ENCODE results near the gene NXPH4. TPM values are rescaled to one million over a fixed set of nuclear protein-coding genes. Genes with fewer than 3 reads are reported as not detected.

The NXPH4 gene
- total RNA-seq, 4 donors from 2014 or later = 7.1 to 26.0 (median 18.3) TPM

DNA sequence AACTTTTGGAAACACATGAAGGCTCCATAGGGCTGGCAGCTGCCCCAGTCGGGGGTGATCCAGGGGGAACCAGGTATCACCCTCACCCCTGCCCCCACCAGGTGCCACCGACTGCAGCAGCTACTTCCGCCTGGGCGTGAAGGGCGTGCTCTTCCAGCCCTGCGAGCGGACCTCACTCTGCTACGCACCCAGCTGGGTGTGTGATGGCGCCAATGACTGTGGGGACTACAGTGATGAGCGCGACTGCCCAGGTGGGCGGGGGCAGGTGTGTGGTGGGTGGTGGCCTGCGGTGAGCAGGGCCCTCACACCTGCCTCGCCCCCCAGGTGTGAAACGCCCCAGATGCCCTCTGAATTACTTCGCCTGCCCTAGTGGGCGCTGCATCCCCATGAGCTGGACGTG is 22.3 kb upstream of the NXPH4 start:
- no peak overlapping the region for H3K4me3 ChIP-seq
- no peaks in the 10 kb centered on the region for H3K4me1 ChIP-seq
- TF ChIP-seq, protein P1, sequence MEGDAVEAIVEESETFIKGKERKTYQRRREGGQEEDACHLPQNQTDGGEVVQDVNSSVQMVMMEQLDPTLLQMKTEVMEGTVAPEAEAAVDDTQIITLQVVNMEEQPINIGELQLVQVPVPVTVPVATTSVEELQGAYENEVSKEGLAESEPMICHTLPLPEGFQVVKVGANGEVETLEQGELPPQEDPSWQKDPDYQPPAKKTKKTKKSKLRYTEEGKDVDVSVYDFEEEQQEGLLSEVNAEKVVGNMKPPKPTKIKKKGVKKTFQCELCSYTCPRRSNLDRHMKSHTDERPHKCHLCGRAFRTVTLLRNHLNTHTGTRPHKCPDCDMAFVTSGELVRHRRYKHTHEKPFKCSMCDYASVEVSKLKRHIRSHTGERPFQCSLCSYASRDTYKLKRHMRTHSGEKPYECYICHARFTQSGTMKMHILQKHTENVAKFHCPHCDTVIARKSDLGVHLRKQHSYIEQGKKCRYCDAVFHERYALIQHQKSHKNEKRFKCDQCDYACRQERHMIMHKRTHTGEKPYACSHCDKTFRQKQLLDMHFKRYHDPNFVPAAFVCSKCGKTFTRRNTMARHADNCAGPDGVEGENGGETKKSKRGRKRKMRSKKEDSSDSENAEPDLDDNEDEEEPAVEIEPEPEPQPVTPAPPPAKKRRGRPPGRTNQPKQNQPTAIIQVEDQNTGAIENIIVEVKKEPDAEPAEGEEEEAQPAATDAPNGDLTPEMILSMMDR (IDR thresholded peaks at IDR 0.05) = no peak
- TF ChIP-seq POLR2A (IDR thresholded peaks at IDR 0.05) (no peak), POLR2AphosphoS5 (IDR thresholded peaks at IDR 0.05) (no peak), EP300 (IDR thresholded peaks at IDR 0.05) (no peak)
- H3K27ac ChIP-seq = no peak overlapping the region
- H3K27me3 ChIP-seq = no peaks in the 10 kb centered on the region
- no peaks in the 10 kb centered on the region for H3K9me3 ChIP-seq
- WGBS = 87% methylated on average over 5 of the region's 18 CpGs
- no peak for DNase-seq (ENCODE audit: low spot score in 2 of 2)
- H3K36me3 ChIP-seq = peaks cover 100% of the 10 kb centered on the region

DNA sequence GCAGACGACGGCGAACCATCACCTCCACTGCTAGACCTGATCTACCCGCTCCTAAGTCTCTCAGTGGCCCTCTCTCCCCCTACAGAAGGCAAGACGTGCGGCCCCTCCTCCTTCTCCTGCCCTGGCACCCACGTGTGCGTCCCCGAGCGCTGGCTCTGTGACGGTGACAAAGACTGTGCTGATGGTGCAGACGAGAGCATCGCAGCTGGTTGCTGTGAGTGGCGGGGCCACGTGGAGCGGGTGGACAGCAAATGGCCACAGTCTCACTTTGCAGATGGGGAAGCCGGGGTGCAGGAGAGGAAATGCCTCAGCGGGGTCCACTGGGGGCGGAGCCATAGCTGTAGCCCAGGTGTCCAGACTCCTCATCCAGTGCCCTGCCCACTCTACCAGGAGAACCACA is 21.4 kb upstream of the NXPH4 start:
- H3K36me3 ChIP-seq = peaks cover 100% of the 10 kb centered on the region
- H3K27ac ChIP-seq = no peak overlapping the region
- TF ChIP-seq EP300 (IDR thresholded peaks at IDR 0.05) = no peak
- TF ChIP-seq, protein P1 (IDR thresholded peaks at IDR 0.05) = no peak
- TF ChIP-seq POLR2AphosphoS5 (IDR thresholded peaks at IDR 0.05) = no peak
- TF ChIP-seq POLR2A (IDR thresholded peaks at IDR 0.05) = no peak

DNA sequence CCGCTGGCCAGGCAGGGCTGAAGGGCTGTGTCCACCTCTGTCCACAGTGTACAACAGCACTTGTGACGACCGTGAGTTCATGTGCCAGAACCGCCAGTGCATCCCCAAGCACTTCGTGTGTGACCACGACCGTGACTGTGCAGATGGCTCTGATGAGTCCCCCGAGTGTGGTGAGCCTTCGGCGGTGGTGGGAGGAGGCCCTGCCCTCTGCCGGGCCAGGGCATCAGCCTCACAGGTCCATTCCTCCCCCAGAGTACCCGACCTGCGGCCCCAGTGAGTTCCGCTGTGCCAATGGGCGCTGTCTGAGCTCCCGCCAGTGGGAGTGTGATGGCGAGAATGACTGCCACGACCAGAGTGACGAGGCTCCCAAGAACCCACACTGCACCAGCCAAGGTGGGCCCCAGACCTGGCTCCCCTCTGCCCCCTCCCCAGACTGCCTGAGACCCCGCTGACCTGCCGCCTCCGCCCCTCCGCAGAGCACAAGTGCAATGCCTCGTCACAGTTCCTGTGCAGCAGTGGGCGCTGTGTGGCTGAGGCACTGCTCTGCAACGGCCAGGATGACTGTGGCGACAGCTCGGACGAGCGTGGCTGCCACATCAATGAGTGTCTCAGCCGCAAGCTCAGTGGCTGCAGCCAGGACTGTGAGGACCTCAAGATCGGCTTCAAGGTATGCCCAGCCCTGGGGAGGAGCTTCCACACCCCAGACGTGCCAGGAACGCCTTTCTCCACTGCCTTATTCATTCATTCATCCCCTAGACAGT is 20.8 kb upstream of the NXPH4 start:
- no peak overlapping the region for H3K4me3 ChIP-seq
- no peak for TF ChIP-seq POLR2A (IDR thresholded peaks at IDR 0.05)
- TF ChIP-seq, protein P1 (IDR thresholded peaks at IDR 0.05) = no peak
- no peak for TF ChIP-seq EP300 (IDR thresholded peaks at IDR 0.05)
- TF ChIP-seq POLR2AphosphoS5 (IDR thresholded peaks at IDR 0.05) = no peak
- peaks cover 100% of the 10 kb centered on the region for H3K36me3 ChIP-seq
- no peaks in the 10 kb centered on the region for H3K9me3 ChIP-seq
- DNase-seq (ENCODE audit: low spot score in 2 of 2) = no peak
- no peak overlapping the region for H3K27ac ChIP-seq
- H3K4me1 ChIP-seq = no peaks in the 10 kb centered on the region
- no peaks in the 10 kb centered on the region for H3K27me3 ChIP-seq
- WGBS = 79% methylated on average over 14 of the region's 34 CpGs

More for the DNA sequence above, 21.4 kb upstream of the NXPH4 start:
- Histone ChIP-seq H3K27me3 (no peaks in the 10 kb centered on the region), H3K4me1 (no peaks in the 10 kb centered on the region), H3K9me3 (no peaks in the 10 kb centered on the region), H3K4me3 (no peak overlapping the region)
- no peak for DNase-seq (ENCODE audit: low spot score in 2 of 2)
- WGBS = 93% methylated on average over 18 of the region's 19 CpGs

DNA sequence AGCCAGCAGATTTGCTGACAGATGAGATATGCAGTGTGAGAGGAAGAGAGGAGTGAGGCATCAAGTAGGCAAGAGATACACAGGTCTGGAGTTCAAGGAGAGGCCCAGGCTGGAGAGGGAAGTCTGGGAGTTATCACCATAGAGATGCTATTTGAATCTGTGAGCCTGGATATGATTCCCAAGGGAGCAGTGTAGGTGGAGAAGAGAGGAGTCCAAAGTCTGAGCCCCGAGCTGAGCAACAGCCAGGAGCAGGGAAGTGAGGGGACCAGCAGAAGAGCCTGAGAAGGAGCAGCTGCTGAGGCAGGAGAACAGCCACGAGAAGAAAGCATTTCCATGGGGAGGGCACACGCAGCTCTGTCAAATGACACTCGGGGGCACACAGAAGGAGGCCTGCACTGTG is 20.2 kb upstream of the NXPH4 start:
- TF ChIP-seq, protein P1 (IDR thresholded peaks at IDR 0.05) = no peak
- no peak for TF ChIP-seq POLR2AphosphoS5 (IDR thresholded peaks at IDR 0.05)
- no peak for TF ChIP-seq POLR2A (IDR thresholded peaks at IDR 0.05)
- TF ChIP-seq EP300 (IDR thresholded peaks at IDR 0.05) = no peak
- no peaks in the 10 kb centered on the region for H3K27me3 ChIP-seq
- 70% methylated on average over 4 of the region's 4 CpGs for WGBS
- no peaks in the 10 kb centered on the region for H3K9me3 ChIP-seq
- H3K4me3 ChIP-seq = no peak overlapping the region
- H3K4me1 ChIP-seq = no peaks in the 10 kb centered on the region
- peaks cover 100% of the 10 kb centered on the region for H3K36me3 ChIP-seq
- no peak for DNase-seq (ENCODE audit: low spot score in 2 of 2)
- no peak overlapping the region for H3K27ac ChIP-seq

DNA sequence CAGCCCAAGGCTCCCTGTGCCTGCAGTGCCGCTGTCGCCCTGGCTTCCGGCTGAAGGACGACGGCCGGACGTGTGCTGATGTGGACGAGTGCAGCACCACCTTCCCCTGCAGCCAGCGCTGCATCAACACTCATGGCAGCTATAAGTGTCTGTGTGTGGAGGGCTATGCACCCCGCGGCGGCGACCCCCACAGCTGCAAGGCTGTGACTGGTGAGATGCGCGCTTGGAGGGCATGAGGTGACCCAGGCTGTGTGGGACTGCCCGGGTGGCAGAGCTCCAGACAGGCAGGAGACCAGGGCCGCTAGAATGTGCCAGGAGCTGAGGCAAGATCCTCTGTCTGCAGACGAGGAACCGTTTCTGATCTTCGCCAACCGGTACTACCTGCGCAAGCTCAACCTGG is 19.6 kb upstream of the NXPH4 start:
- no peak for DNase-seq (ENCODE audit: low spot score in 2 of 2)
- no peaks in the 10 kb centered on the region for H3K9me3 ChIP-seq
- no peak overlapping the region for H3K27ac ChIP-seq
- H3K4me3 ChIP-seq = no peak overlapping the region
- peaks cover 100% of the 10 kb centered on the region for H3K36me3 ChIP-seq
- TF ChIP-seq, protein P1 (IDR thresholded peaks at IDR 0.05) = no peak
- TF ChIP-seq EP300 (IDR thresholded peaks at IDR 0.05) = no peak
- no peak for TF ChIP-seq POLR2A (IDR thresholded peaks at IDR 0.05)
- no peaks in the 10 kb centered on the region for H3K27me3 ChIP-seq
- H3K4me1 ChIP-seq = no peaks in the 10 kb centered on the region
- WGBS = 90% methylated on average over 20 of the region's 22 CpGs

Measured in suprapubic skin (tissue), 4 donors.